Activated CD8-positive, alpha-beta T cell treated with anti-CD3 and anti-CD28 coated beads for 36 hours (primary cell): ENCODE results near the gene MAPK13. TPM values are rescaled to one million over a fixed set of nuclear protein-coding genes. Genes with fewer than 3 reads are reported as not detected.

Experiments
- ATAC-seq: fragments of 200-7000 bp; cut with Tn5 transposase; one replicate; pipeline ENCODE4 v1.10.0; 2021; ENCODE audit warnings: mild to moderate bottlenecking, moderate library complexity
- CTCF ChIA-PET: fragments of 350-600 bp; sonication (Branson Sonifier 250); formaldehyde crosslinking; loops from one replicate; lab custom pipeline; 2021; ENCODE audit warnings: antibody characterized with exemption; lab: Charles Lee
- POLR2A ChIA-PET: fragments of 350-600 bp; sonication (Branson Sonifier 250); formaldehyde crosslinking; loops from one replicate; lab custom pipeline; 2021; ENCODE audit warnings: antibody characterized with exemption; lab: Charles Lee
- DNase-seq: peaks from one replicate; pipeline ENCODE4 v3.0.0-alpha.2; 2020
- H3K27ac Mint-ChIP-seq: one replicate; pipeline ENCODE4 v1.8.0; 2021; ENCODE audit warnings: mild to moderate bottlenecking, mixed read lengths
- H3K27me3 Mint-ChIP-seq: one replicate; pipeline ENCODE4 v1.8.0; 2021; ENCODE audit warnings: mixed read lengths
- H3K36me3 Mint-ChIP-seq: one replicate; pipeline ENCODE4 v1.8.0; 2021; ENCODE audit warnings: low read depth, mixed read lengths
- H3K4me1 Mint-ChIP-seq: one replicate; pipeline ENCODE4 v1.8.0; 2021; ENCODE audit warnings: low read depth, mixed read lengths
- H3K4me3 Mint-ChIP-seq: one replicate; pipeline ENCODE4 v1.8.0; 2021; ENCODE audit warnings: mild to moderate bottlenecking, moderate library complexity, mixed read lengths
- H3K9me3 Mint-ChIP-seq: one replicate; pipeline ENCODE4 v1.8.0; 2021; ENCODE audit warnings: mixed read lengths
- intact Hi-C: fragments of 100-400 bp; cut with micrococcal nuclease; formaldehyde crosslinking; loops from one replicate; pipeline ENCODE4 v1.10.0; 2022
- total RNA-seq, 2 experiments: library from RNA; stranded (reverse); gene quantifications; one replicate each; pipeline ENCODE4 v1.2.3, GENCODE V29; 2021
- TF ChIP-seq, protein P1 (sequence below): fragments of 200-600 bp; IDR thresholded peaks from one replicate; pipeline ENCODE4 v1.8.0; 2022; ENCODE audit warnings: antibody characterized with exemption, mild to moderate bottlenecking

The MAPK13 gene
- total RNA-seq, 2 experiments from 2014 or later, result 60.4 to 60.9 TPM

DNA sequence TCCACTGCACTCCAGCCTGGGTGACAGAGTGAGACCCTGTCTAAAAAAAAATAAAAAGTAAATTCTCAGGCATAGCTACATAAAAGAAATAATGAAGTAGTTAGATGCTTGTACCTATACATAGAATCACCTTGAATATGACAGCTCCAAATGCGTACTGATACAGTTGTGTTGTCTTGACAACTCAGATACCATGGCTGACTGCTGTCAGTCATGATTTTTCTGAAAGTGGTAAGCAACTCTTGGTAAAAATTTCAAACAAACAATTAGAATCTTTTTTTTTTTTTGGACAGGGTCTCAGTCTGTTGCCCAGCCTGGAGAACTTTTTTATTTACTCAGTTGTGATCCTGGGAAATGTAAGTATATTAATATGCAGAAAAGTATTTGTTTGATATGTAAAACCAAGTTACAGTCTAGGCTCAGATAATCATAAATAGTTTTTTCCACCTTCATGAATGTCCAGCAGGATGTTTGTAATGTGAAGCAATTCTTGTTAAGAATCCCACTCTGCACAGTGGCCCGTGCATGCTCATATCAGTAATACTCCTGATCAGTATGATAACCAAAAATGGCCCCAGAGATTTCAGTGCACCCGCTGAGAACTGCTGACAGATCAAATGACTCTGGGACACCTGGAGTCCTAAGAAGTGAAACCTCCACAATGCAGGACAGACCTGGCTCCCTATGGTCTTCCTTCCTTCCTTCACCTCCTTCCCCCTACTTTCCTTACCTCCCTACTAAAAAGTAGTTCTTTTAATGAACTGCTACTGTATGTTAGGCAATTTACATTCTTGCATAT is 14.0 kb upstream of the MAPK13 start:
- ChIA-PET CTCF (interaction anchor here (1.0 kb wide), 2 partner anchors 8 to 21 kb away, joined by 3 to 8 read pairs; no protein-coding TSS in a partner anchor), POLR2A (interaction anchor here (0.6 to 1.6 kb wide), 3 partner anchors 15 to 637 kb away, joined by 3 to 5 read pairs (median 3); no protein-coding TSS in a partner anchor)
- no peaks in the 10 kb centered on the region for H3K9me3 Mint-ChIP-seq
- H3K27ac Mint-ChIP-seq, result peak overlapping the region; percentile 45
- intact Hi-C loops, result no loop called here
- no peaks in the 10 kb centered on the region for H3K27me3 Mint-ChIP-seq
- TF ChIP-seq, protein P1, sequence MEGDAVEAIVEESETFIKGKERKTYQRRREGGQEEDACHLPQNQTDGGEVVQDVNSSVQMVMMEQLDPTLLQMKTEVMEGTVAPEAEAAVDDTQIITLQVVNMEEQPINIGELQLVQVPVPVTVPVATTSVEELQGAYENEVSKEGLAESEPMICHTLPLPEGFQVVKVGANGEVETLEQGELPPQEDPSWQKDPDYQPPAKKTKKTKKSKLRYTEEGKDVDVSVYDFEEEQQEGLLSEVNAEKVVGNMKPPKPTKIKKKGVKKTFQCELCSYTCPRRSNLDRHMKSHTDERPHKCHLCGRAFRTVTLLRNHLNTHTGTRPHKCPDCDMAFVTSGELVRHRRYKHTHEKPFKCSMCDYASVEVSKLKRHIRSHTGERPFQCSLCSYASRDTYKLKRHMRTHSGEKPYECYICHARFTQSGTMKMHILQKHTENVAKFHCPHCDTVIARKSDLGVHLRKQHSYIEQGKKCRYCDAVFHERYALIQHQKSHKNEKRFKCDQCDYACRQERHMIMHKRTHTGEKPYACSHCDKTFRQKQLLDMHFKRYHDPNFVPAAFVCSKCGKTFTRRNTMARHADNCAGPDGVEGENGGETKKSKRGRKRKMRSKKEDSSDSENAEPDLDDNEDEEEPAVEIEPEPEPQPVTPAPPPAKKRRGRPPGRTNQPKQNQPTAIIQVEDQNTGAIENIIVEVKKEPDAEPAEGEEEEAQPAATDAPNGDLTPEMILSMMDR, result no peak
- peaks cover 34% of the 10 kb centered on the region for H3K36me3 Mint-ChIP-seq
- DNase-seq (no peak), ATAC-seq (no peak)
- H3K4me1 Mint-ChIP-seq, result peaks cover 76% of the 10 kb centered on the region
- H3K4me3 Mint-ChIP-seq, result no peak overlapping the region

DNA sequence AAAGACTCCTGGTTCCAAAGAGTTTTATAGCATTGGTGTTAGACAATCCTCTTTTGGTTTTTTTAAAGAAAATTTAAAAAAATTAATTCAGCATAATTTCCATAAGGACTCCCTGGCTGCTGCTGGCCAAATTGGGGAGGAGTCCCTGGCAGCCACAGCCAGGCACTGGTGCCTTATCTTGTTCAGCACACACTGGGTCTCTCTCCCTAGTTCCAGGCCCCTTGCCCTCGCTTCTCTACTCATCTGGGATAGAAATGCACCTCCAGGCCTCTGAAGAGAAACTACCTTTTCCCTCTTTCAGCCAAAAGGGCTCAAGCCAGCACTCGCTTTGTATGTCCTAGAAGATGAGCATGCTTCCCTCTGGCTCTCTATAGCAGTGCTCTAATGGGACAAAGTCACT is 13.4 kb upstream of the MAPK13 start:
- DNase-seq (no peak), ATAC-seq (no peak)
- ChIA-PET POLR2A (interaction anchor here (3.1 kb wide), 1 partner anchor 14 kb away, joined by 13 read pairs; the partner anchor contains the start of gene MAPK13), CTCF (interaction anchor here (1.3 kb wide), 1 partner anchor 22 kb away, joined by 4 read pairs; no protein-coding TSS in a partner anchor)
- H3K36me3 Mint-ChIP-seq, result peaks cover 31% of the 10 kb centered on the region
- TF ChIP-seq, protein P1, result no peak
- peaks cover 83% of the 10 kb centered on the region for H3K4me1 Mint-ChIP-seq
- no peak overlapping the region for H3K4me3 Mint-ChIP-seq
- H3K27ac Mint-ChIP-seq, result peak overlapping the region; percentile 7
- no peaks in the 10 kb centered on the region for H3K27me3 Mint-ChIP-seq
- H3K9me3 Mint-ChIP-seq, result no peaks in the 10 kb centered on the region
- intact Hi-C loops, result no loop called here

DNA sequence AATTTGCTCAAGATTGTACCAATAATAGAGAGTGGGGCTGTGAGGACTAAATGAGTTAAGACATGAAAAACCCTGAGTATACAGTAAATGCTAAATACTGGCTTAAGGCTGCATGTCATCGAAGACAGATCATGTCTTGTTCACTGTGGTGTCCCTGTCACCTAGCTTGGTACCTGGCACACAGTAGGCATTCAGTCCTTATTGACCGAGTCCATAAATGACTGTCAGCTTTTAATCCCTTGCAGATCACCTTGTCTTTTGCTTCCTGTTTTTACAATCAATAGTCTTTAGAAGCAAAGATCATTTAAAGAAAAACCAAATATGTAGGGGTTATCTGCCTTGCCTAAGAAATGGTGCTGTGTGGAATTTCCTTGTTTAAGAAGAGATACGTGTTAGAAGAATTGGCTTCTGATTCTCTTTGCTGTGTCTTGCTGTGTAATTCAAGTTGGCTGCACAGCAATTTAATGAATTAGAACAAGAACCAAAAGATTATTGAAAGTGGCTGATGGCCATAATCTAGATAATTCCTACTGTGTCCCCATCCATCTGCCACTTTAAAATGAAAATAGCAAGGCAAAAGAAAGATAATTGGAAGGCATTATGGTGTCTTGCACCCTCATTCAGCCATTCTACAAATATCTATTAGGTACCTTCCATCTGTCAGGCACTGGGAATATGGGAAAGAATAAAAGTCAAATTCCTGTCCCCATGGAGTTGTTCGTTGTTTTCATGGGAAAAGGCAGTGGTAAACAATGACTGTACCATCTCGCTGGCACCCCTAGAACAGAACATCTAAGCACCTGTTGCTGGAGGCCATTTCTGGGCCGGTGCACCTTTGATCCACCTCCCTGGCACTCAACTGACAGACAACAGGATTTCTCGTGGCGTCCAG is 12.4 kb upstream of the MAPK13 start:
- no peak overlapping the region for H3K4me3 Mint-ChIP-seq
- intact Hi-C loops, result no loop called here

DNA sequence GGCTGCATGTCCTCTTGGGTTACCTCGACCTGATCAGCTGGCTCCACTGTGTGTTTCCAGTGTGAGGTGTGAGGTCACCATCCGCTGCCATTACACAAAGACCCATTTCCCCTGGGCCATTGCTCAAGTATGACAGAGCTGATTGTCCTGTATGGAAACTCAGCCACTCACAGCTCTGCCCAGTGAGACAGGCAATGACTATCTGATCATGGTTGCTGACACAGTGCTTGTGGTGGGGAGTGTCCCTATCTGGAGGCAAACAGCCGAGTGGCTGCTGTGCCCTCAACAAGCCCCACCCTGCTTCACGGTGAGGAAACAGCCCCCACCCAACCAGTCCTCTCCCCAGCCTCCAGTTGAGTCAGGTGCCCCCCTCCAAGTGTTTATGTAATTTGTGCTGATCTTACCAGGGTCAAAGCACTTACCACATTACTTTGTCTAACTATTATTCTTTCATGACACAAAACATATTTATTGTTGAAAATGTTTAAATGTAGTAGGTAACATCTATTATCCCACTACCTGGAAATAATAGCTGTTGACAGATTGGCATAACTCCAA is 11.7 kb upstream of the MAPK13 start:
- ChIA-PET POLR2A (interaction anchor here (3.1 to 3.6 kb wide), 2 partner anchors 12 to 90 kb away, joined by 13 to 23 read pairs; partner anchors contain the start of genes MAPK13 and MAPK14), CTCF (interaction anchor here (1.3 to 1.7 kb wide), 2 partner anchors 13 to 90 kb away, joined by 6 to 7 read pairs; partner anchors contain the start of gene MAPK14)
- intact Hi-C loops, result no loop called here
- peak; percentile 77 for ATAC-seq
- peak overlapping the region; percentile 97 for H3K27ac Mint-ChIP-seq
- peaks cover 26% of the 10 kb centered on the region for H3K36me3 Mint-ChIP-seq
- H3K4me3 Mint-ChIP-seq, result no peak overlapping the region
- H3K9me3 Mint-ChIP-seq, result no peaks in the 10 kb centered on the region
- H3K4me1 Mint-ChIP-seq, result peaks cover 91% of the 10 kb centered on the region
- DNase-seq, result peak; percentile 85
- TF ChIP-seq, protein P1, result no peak
- H3K27me3 Mint-ChIP-seq, result no peaks in the 10 kb centered on the region

More for the DNA sequence above, 12.4 kb upstream of the MAPK13 start:
- Mint-ChIP-seq H3K36me3 (peaks cover 27% of the 10 kb centered on the region), H3K27me3 (no peaks in the 10 kb centered on the region), H3K27ac (peak overlapping the region; percentile 97), H3K9me3 (no peaks in the 10 kb centered on the region), H3K4me1 (peaks cover 88% of the 10 kb centered on the region)
- ChIA-PET POLR2A (interaction anchor here (3.1 kb wide), 1 partner anchor 13 kb away, joined by 13 read pairs; the partner anchor contains the start of gene MAPK13), CTCF (interaction anchor here (1.3 to 1.7 kb wide), 3 partner anchors 13 to 89 kb away, joined by 4 to 7 read pairs (median 6); partner anchors contain the start of gene MAPK14)
- TF ChIP-seq, protein P1, result no peak
- ATAC-seq, result no peak
- DNase-seq, result no peak
